NB4 (cell line): ENCODE results near the gene ADSL.

Source experiments
- DNase-seq: peaks from one replicate; pipeline ENCODE4 v3.0.0; 2010; ENCODE audit warnings: low read depth
- H3K4me3 ChIP-seq: one replicate; pipeline ENCODE4 v1.5.1; 2011; ENCODE audit warnings: mild to moderate bottlenecking, low read depth, low read length, moderate library complexity
- MYC ChIP-seq: IDR thresholded peaks from 2 replicates; pipeline ENCODE4 v1.6.1; 2011; ENCODE audit warnings: low read depth, low read length
- POLR2A ChIP-seq: IDR thresholded peaks from 2 replicates; pipeline ENCODE4 v1.6.1; 2011; ENCODE audit warnings: mild to moderate bottlenecking; ENCODE audit not compliant: insufficient read length; ENCODE audit errors: extremely low read depth
- TF ChIP-seq, protein P1 (sequence below): IDR thresholded peaks from 2 replicates; pipeline ENCODE4 v1.6.1; 2011; ENCODE audit warnings: low read depth, low read length
- TF ChIP-seq, protein P2 (sequence below): IDR thresholded peaks from one replicate; pipeline ENCODE4 v1.5.1; 2012; ENCODE audit warnings: low read depth, low read length

The ADSL gene

GRCh38 chr22:40418366-40419201 is 72.3 kb downstream of the ADSL start:
- TF ChIP-seq, protein P1, sequence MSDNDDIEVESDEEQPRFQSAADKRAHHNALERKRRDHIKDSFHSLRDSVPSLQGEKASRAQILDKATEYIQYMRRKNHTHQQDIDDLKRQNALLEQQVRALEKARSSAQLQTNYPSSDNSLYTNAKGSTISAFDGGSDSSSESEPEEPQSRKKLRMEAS: no peak
- no peak for DNase-seq
- H3K4me3 ChIP-seq: no peak overlapping the region

GRCh38 chr22:40419718-40420117 is 73.4 kb downstream of the ADSL start:
- no peak overlapping the region for H3K4me3 ChIP-seq
- no peak for DNase-seq
- TF ChIP-seq, protein P2, sequence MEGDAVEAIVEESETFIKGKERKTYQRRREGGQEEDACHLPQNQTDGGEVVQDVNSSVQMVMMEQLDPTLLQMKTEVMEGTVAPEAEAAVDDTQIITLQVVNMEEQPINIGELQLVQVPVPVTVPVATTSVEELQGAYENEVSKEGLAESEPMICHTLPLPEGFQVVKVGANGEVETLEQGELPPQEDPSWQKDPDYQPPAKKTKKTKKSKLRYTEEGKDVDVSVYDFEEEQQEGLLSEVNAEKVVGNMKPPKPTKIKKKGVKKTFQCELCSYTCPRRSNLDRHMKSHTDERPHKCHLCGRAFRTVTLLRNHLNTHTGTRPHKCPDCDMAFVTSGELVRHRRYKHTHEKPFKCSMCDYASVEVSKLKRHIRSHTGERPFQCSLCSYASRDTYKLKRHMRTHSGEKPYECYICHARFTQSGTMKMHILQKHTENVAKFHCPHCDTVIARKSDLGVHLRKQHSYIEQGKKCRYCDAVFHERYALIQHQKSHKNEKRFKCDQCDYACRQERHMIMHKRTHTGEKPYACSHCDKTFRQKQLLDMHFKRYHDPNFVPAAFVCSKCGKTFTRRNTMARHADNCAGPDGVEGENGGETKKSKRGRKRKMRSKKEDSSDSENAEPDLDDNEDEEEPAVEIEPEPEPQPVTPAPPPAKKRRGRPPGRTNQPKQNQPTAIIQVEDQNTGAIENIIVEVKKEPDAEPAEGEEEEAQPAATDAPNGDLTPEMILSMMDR: no peak
- TF ChIP-seq MYC: no peak
- TF ChIP-seq, protein P1: no peak
- no peak for TF ChIP-seq POLR2A

DNA sequence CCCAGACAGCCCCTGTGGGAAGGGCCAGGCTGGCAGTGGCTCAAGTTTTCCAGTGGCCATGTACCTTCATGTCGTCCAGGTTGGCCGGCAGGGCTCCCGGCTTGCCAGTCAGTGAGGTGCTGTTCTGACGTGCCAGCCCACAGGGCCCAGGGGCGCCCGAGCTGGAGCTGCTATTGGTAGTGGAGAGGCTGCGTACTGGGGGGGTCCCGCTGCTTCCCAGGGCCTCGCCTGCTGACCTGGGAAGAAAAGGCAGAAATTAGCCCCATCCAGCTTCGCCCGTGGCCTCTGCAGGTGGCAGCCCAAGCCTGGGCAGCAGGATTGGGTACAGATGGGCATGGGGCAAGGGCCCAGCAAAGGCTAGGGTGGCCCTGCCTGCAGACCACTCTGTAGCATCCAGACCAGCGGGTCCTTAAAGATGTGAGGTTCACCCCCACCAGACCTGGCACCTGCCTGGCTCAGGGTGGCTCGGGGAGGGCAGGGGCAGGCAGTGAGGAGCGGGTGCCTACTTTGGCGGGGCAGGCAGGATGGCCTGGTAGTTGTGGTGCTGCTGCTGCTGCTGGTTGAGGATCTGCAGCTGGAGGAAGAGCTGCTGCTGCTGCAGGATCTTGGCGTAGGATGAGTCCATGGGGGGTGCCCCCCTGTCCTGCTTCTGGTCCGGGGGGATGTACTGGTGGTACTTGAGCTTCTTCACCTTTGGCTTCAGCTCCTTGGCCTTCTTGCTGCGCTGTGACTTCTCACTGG is 74.2 kb downstream of the ADSL start:
- DNase-seq: no peak
- H3K4me3 ChIP-seq: no peak overlapping the region
- TF ChIP-seq, protein P1: no peak
- TF ChIP-seq, protein P2: no peak
- TF ChIP-seq MYC: no peak
- no peak for TF ChIP-seq POLR2A

DNA sequence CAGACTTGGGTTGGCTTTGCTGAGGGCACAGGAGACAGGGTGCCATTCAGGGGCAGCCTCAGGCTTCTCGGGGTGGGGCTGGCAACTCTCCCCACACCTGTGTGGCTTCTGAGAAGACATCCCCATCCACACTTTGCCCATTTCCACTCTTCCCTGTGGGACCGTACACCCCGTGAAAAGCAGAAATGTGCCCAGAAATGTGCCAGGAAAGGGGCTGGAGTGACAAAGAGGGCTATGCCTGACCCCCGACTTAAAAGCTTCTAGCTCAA is 74.7 kb downstream of the ADSL start:
- H3K4me3 ChIP-seq: no peak overlapping the region
- no peak for DNase-seq
- TF ChIP-seq, protein P1: no peak
- TF ChIP-seq, protein P2: no peak
- TF ChIP-seq MYC (no peak), POLR2A (no peak)

GRCh38 chr22:40421941-40422340 is 75.6 kb downstream of the ADSL start:
- H3K4me3 ChIP-seq: no peak overlapping the region
- DNase-seq: no peak
- TF ChIP-seq, protein P1: no peak
- TF ChIP-seq, protein P2: no peak
- TF ChIP-seq MYC (no peak), POLR2A (no peak)

- TF ChIP-seq, protein P2: no peak
- TF ChIP-seq POLR2A (no peak), MYC (no peak)
- TF ChIP-seq, protein P1: no peak
- no peak overlapping the region for H3K4me3 ChIP-seq
- DNase-seq: no peak
Measured at GRCh38 chr22:40422558-40423309, 76.4 kb downstream of the ADSL start.
